B cell (primary cell): ENCODE results near the gene AGBL4. TPM values are rescaled to one million over a fixed set of nuclear protein-coding genes. Genes with fewer than 3 reads are reported as not detected.

Experiments used
- ATAC-seq: fragments of 200-7000 bp; cut with Tn5 transposase; one replicate; pipeline ENCODE4 v1.10.0; 2021; ENCODE audit warnings: low read depth, mild to moderate bottlenecking, moderate number of reproducible peaks, moderate library complexity
- CTCF ChIA-PET: fragments of 350-600 bp; sonication (Branson Sonifier 250); formaldehyde crosslinking; loops from one replicate; lab custom pipeline; 2021; ENCODE audit warnings: antibody characterized with exemption, inconsistent platforms; lab: Charles Lee
- POLR2A ChIA-PET: fragments of 350-600 bp; sonication (Branson Sonifier 250); formaldehyde crosslinking; loops from one replicate; lab custom pipeline; 2021; ENCODE audit warnings: antibody characterized with exemption; lab: Charles Lee
- DNase-seq: peaks from one replicate; pipeline ENCODE4 v3.0.0; 2013
- H2AFZ ChIP-seq: 2 replicates; pipeline ENCODE4 v1.6.1; 2012; ENCODE audit warnings: mild to moderate bottlenecking, low read depth, low read length; ENCODE audit not compliant: insufficient read depth, poor library complexity, severe bottlenecking
- H3K27ac ChIP-seq, 2 donors: 1 replicate in 1 of 2; 2 replicates in 1 of 2; pipeline ENCODE4 v1.5.1; 2012 to 2013; ENCODE audit warnings: low read length in 2 of 2, mild to moderate bottlenecking in 2 of 2, moderate library complexity in 1 of 2
- H3K27me3 ChIP-seq, 4 experiments: fragments of 200-600 bp in 1 of 4; sonication (generic) in 1 of 4; replicated peaks in 1 of 4; 1 replicate in 2 of 4; 2 replicates in 2 of 4; pipeline versions ENCODE4 v1.6.1 to v1.7.0; 2013 to 2016; ENCODE audit warnings: low read length in 3 of 4, mild to moderate bottlenecking in 2 of 4, mixed read lengths in 1 of 4, moderate library complexity in 1 of 4; ENCODE audit not compliant: insufficient read depth in 4 of 4, control insufficient read depth in 3 of 4; ENCODE audit errors: control extremely low read depth in 1 of 4
- H3K36me3 ChIP-seq, 2 experiments: replicated peaks in 1 of 2; 1 replicate in 1 of 2; 2 replicates in 1 of 2; pipeline versions ENCODE4 v1.6.1 to v1.7.1; 2013; ENCODE audit warnings: low read length in 1 of 2; ENCODE audit not compliant: insufficient read depth in 2 of 2, control insufficient read depth in 1 of 2; ENCODE audit errors: control extremely low read depth in 1 of 2, extremely low read depth in 1 of 2
- H3K4me1 ChIP-seq, 2 donors: fragments of 200-600 bp in 1 of 2; sonication (generic) in 1 of 2; 1 replicate in 1 of 2; 2 replicates in 1 of 2; pipeline versions ENCODE4 v1.5.1 to v1.6.1; 2013 to 2017; ENCODE audit warnings: low read length in 2 of 2; ENCODE audit not compliant: control insufficient read depth in 2 of 2, insufficient read depth in 2 of 2
- H3K4me2 ChIP-seq: replicated peaks from 2 replicates; pipeline ENCODE3; 2012; ENCODE audit warnings: mild to moderate bottlenecking, low read depth, low read length; ENCODE audit not compliant: poor library complexity, severe bottlenecking
- H3K4me3 ChIP-seq, 5 experiments: fragments of 200-600 bp in 1 of 5; sonication (generic) in 1 of 5; 1 replicate in 3 of 5; 2 replicates in 2 of 5; pipeline versions ENCODE4 v1.5.1 to v1.7.0; 2011 to 2016; ENCODE audit warnings: low read length in 4 of 5, mild to moderate bottlenecking in 4 of 5, low read depth in 2 of 5, control low read depth in 1 of 5, moderate library complexity in 1 of 5; ENCODE audit not compliant: insufficient read depth in 1 of 5; ENCODE audit errors: control extremely low read depth in 1 of 5, extremely low read depth in 1 of 5
- H3K79me2 ChIP-seq: fragments of 200-600 bp; sonication (generic); one replicate; pipeline ENCODE4 v1.6.0; 2016; ENCODE audit warnings: low read length; ENCODE audit not compliant: control insufficient read depth, insufficient read depth
- H3K9ac ChIP-seq: fragments of 200-600 bp; sonication (generic); 2 replicates; pipeline ENCODE4 v1.6.1; 2017; ENCODE audit warnings: mild to moderate bottlenecking, low read length, moderate library complexity
- H3K9me3 ChIP-seq, 3 donors: one replicate each; pipeline versions ENCODE4 v1.6.1 to v1.7.1; 2013; ENCODE audit warnings: low read length in 2 of 3; ENCODE audit not compliant: control insufficient read depth in 2 of 3, insufficient read depth in 1 of 3; ENCODE audit errors: control extremely low read depth in 1 of 3
- H4K20me1 ChIP-seq: 2 replicates; pipeline ENCODE4 v1.6.0; 2012; ENCODE audit warnings: mild to moderate bottlenecking, low read length; ENCODE audit not compliant: insufficient read depth, control insufficient read depth, poor library complexity, severe bottlenecking
- H3K27ac Mint-ChIP-seq: one replicate; pipeline ENCODE4 v1.8.0; 2021; ENCODE audit warnings: mixed read lengths
- H3K27me3 Mint-ChIP-seq: one replicate; pipeline ENCODE4 v1.8.0; 2021; ENCODE audit warnings: mixed read lengths
- H3K4me1 Mint-ChIP-seq: one replicate; pipeline ENCODE4 v1.8.0; 2021; ENCODE audit warnings: mixed read lengths
- H3K4me3 Mint-ChIP-seq: one replicate; pipeline ENCODE4 v1.8.0; 2021; ENCODE audit warnings: mixed read lengths
- H3K9me3 Mint-ChIP-seq: one replicate; pipeline ENCODE4 v1.8.0; 2022; ENCODE audit warnings: mixed read lengths; ENCODE audit not compliant: insufficient read depth
- EZH2 ChIP-seq: IDR thresholded peaks from 2 replicates; pipeline ENCODE4 v1.6.1; 2012; ENCODE audit warnings: borderline replicate concordance, low read depth, mild to moderate bottlenecking, moderate library complexity, low read length; ENCODE audit not compliant: insufficient read depth, poor library complexity, severe bottlenecking
- WGBS: methylation state at CpG from one replicate; pipeline ENCODE4 v1.1.5; 2013; ENCODE audit warnings: missing lambda C conversion rate; ENCODE audit not compliant: insufficient coverage; 5-methylcytosine and 5-hydroxymethylcytosine counted together
- intact Hi-C: fragments of 100-400 bp; cut with micrococcal nuclease; formaldehyde crosslinking; loops from one replicate; pipeline ENCODE4 v1.10.0; 2022
- polyA plus RNA-seq: library from polyadenylated mRNA; depleted of rRNA; stranded (reverse); fragments of >200 nt; gene quantifications from 2 replicates; pipeline ENCODE4 v1.2.3, GENCODE V29; 2012
- total RNA-seq, 2 donors: library from RNA; stranded (reverse); fragments of 120-200 nt in 1 of 2; gene quantifications; 1 replicate in 1 of 2; 2 replicates in 1 of 2; pipeline versions ENCODE4 v1.2.3 to v1.2.4, GENCODE V29; 2013 to 2022
- TF ChIP-seq, protein P1 (sequence below): fragments of 200-600 bp; IDR thresholded peaks from one replicate; pipeline ENCODE4 v1.8.0; 2022; ENCODE audit warnings: antibody characterized with exemption, mild to moderate bottlenecking

Gene AGBL4
- total and polyA plus RNA-seq, 2 donors (not counting 1 experiment from before 2014, with no cell fraction given), result 0.07 to 0.12 TPM

DNA sequence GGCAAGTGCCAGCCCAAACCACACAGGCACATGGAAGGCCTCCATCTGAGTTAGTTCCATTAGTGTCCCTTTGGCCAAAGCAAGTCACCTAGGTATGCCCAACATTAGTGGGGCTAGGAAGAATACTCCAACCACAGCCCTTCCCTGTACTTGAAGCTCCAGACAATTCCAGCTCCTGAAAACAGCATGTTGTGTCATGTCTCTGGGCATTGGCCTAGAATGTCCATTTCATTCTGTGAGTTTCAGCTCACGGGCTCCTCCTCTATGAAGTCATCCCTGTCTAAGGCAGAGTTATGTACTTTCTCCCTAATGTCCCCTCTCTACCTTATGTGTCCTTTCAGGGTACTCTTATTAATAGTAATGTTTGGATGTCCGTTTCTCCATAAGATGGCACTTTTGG lies 1455.3 kb downstream of the AGBL4 start:
- Histone ChIP-seq H3K9ac (no peak overlapping the region), H3K4me3 (no peak overlapping the region), H2AFZ (no peak overlapping the region), H3K27me3 (no peaks in the 10 kb centered on the region), H3K9me3 (no peaks in the 10 kb centered on the region), H3K27ac (no peak overlapping the region), H3K4me1 (no peaks in the 10 kb centered on the region), H3K79me2 (no peaks in the 10 kb centered on the region), H3K4me2 (no peak overlapping the region), H4K20me1 (no peaks in the 10 kb centered on the region), H3K36me3 (no peaks in the 10 kb centered on the region)
- Mint-ChIP-seq H3K4me1 (no peaks in the 10 kb centered on the region), H3K9me3 (no peaks in the 10 kb centered on the region), H3K4me3 (no peak overlapping the region), H3K27ac (no peak overlapping the region), H3K27me3 (peaks cover 5% of the 10 kb centered on the region)
- intact Hi-C loops, result no loop called here
- ChIA-PET CTCF (no interaction called here), POLR2A (no interaction called here)
- no CpG with 5 or more reads among the region's 2 CpGs for WGBS
- TF ChIP-seq, protein P1, sequence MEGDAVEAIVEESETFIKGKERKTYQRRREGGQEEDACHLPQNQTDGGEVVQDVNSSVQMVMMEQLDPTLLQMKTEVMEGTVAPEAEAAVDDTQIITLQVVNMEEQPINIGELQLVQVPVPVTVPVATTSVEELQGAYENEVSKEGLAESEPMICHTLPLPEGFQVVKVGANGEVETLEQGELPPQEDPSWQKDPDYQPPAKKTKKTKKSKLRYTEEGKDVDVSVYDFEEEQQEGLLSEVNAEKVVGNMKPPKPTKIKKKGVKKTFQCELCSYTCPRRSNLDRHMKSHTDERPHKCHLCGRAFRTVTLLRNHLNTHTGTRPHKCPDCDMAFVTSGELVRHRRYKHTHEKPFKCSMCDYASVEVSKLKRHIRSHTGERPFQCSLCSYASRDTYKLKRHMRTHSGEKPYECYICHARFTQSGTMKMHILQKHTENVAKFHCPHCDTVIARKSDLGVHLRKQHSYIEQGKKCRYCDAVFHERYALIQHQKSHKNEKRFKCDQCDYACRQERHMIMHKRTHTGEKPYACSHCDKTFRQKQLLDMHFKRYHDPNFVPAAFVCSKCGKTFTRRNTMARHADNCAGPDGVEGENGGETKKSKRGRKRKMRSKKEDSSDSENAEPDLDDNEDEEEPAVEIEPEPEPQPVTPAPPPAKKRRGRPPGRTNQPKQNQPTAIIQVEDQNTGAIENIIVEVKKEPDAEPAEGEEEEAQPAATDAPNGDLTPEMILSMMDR, result no peak
- TF ChIP-seq EZH2, result no peak
- no peak for DNase-seq
- ATAC-seq, result no peak

DNA sequence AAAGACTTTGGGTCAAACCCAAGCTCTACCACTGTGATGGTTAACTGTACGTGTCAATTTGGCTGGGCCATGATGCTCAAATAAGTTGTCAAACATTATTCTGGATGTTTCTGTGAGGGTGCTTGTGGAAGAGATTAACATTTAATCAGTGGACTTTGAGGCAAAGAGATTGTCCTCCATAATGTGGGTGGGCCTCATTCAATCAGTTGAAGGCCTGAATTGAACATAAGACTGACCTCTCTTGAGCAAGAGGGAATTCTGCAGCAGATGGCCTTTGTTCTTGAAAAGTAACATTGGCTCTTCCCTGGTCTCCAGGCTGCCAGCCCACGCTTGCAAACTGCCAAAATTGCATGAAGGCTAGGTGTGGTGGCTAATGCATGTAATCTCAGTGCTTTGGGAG lies 1457.3 kb downstream of the AGBL4 start:
- H3K4me3 ChIP-seq, result no peak overlapping the region
- no peak overlapping the region for H3K4me2 ChIP-seq
- CTCF ChIA-PET, result no interaction called here
- WGBS, result 100% methylated on average over 1 of the region's 2 CpGs
- no peak overlapping the region for H3K27ac ChIP-seq
- no peaks in the 10 kb centered on the region for H3K4me1 ChIP-seq
- DNase-seq (no peak), ATAC-seq (no peak)
- Mint-ChIP-seq H3K9me3 (no peaks in the 10 kb centered on the region), H3K4me3 (no peak overlapping the region), H3K27ac (no peak overlapping the region), H3K4me1 (no peaks in the 10 kb centered on the region), H3K27me3 (peaks cover 9% of the 10 kb centered on the region)
- intact Hi-C loops, result no loop called here
- POLR2A ChIA-PET, result no interaction called here
- no peak overlapping the region for H3K9ac ChIP-seq
- no peaks in the 10 kb centered on the region for H3K79me2 ChIP-seq
- H3K27me3 ChIP-seq, result no peaks in the 10 kb centered on the region
- no peaks in the 10 kb centered on the region for H4K20me1 ChIP-seq
- no peak for TF ChIP-seq EZH2
- TF ChIP-seq, protein P1, result no peak
- no peaks in the 10 kb centered on the region for H3K9me3 ChIP-seq
- no peaks in the 10 kb centered on the region for H3K36me3 ChIP-seq
- H2AFZ ChIP-seq, result no peak overlapping the region
